HEK293T (cell line): ENCODE measurements around the gene SYNE4.

Source experiments
- BHLHE40 ChIP-seq: fragments of 450-650 bp; IDR thresholded peaks from 2 replicates; pipeline ENCODE4 v1.6.1; 2016; ENCODE audit warnings: mild to moderate bottlenecking, moderate library complexity, borderline replicate concordance
- CTBP1 ChIP-seq: fragments of 450-650 bp; IDR thresholded peaks from 2 replicates; pipeline ENCODE4 v1.6.1; 2016; ENCODE audit warnings: borderline replicate concordance
- ELF4 ChIP-seq: fragments of 450-650 bp; IDR thresholded peaks from 2 replicates; pipeline ENCODE4 v1.6.1; 2017; ENCODE audit warnings: antibody characterized with exemption
- FOXA1 ChIP-seq: fragments of 450-650 bp; IDR thresholded peaks from 2 replicates; pipeline ENCODE4 v1.6.1; 2016; ENCODE audit warnings: mild to moderate bottlenecking
- FOXM1 ChIP-seq: fragments of 450-650 bp; IDR thresholded peaks from 2 replicates; pipeline ENCODE4 v1.6.1; 2017; ENCODE audit warnings: mild to moderate bottlenecking, borderline replicate concordance
- L3MBTL2 ChIP-seq: fragments of 450-650 bp; conservative IDR thresholded peaks from 2 replicates; pipeline ENCODE4 v1.6.1; 2016; ENCODE audit warnings: mild to moderate bottlenecking
- SP1 ChIP-seq: fragments of 450-650 bp; IDR thresholded peaks from 2 replicates; pipeline ENCODE4 v1.6.1; 2017
- TARDBP ChIP-seq: fragments of 450-650 bp; IDR thresholded peaks from 2 replicates; pipeline ENCODE4 v1.6.1; 2016
- TF ChIP-seq, protein P1 (sequence below): fragments of 450-650 bp; IDR thresholded peaks from 2 replicates; pipeline ENCODE4 v1.6.1; 2016

GRCh38 chr19:36019061-36019670 is 10.6 kb upstream of the SYNE4 start:
- TF ChIP-seq BHLHE40 (no peak), TARDBP (no peak), ELF4 (no peak), SP1 (no peak), FOXM1 (no peak), L3MBTL2 (no peak), CTBP1 (no peak), FOXA1 (no peak)
- TF ChIP-seq, protein P1, sequence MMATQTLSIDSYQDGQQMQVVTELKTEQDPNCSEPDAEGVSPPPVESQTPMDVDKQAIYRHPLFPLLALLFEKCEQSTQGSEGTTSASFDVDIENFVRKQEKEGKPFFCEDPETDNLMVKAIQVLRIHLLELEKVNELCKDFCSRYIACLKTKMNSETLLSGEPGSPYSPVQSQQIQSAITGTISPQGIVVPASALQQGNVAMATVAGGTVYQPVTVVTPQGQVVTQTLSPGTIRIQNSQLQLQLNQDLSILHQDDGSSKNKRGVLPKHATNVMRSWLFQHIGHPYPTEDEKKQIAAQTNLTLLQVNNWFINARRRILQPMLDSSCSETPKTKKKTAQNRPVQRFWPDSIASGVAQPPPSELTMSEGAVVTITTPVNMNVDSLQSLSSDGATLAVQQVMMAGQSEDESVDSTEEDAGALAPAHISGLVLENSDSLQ = no peak
